AG10803 (cell line): Measurements from ENCODE around the gene PDGFA.

Source experiments
- DNase-seq: peaks from one replicate; pipeline ENCODE4 v3.0.0; 2010; ENCODE audit warnings: low read depth
- H3K4me3 ChIP-seq: 2 replicates; pipeline ENCODE4 v1.5.1; 2011; ENCODE audit warnings: mild to moderate bottlenecking, low read length, control low read depth
- CTCF ChIP-seq: conservative IDR thresholded peaks from 2 replicates; pipeline ENCODE4 v1.5.1; 2011; ENCODE audit warnings: mild to moderate bottlenecking, low read length, control low read depth, inconsistent platforms

PDGFA gene

GRCh38 chr7:458511-459245 is 61.0 kb downstream of the PDGFA start:
- no peak for TF ChIP-seq CTCF
- H3K4me3 ChIP-seq: no peak overlapping the region
- no peak for DNase-seq

- TF ChIP-seq CTCF: no peak
- no peak overlapping the region for H3K4me3 ChIP-seq
- no peak for DNase-seq
Observed at GRCh38 chr7:457814-458510, 61.7 kb downstream of the PDGFA start.

- no peak for DNase-seq
- H3K4me3 ChIP-seq: no peak overlapping the region
Observed at GRCh38 chr7:455110-455928, 64.3 kb downstream of the PDGFA start.

GRCh38 chr7:454356-455109 is 65.1 kb downstream of the PDGFA start:
- TF ChIP-seq CTCF: no peak
- DNase-seq: no peak

More at GRCh38 chr7:455110-455928, 64.3 kb downstream of the PDGFA start:
- TF ChIP-seq CTCF: no peak

GRCh38 chr7:453597-454306 is 65.9 kb downstream of the PDGFA start:
- H3K4me3 ChIP-seq: no peak overlapping the region
- DNase-seq: no peak
- no peak for TF ChIP-seq CTCF

More at GRCh38 chr7:454356-455109, 65.1 kb downstream of the PDGFA start:
- no peak overlapping the region for H3K4me3 ChIP-seq

- H3K4me3 ChIP-seq: no peak overlapping the region
- no peak for DNase-seq
- no peak for TF ChIP-seq CTCF
Observed at GRCh38 chr7:452791-453455, 66.7 kb downstream of the PDGFA start.
